GM12878 (cell line): Measurements from ENCODE around the gene ADAMTS6. TPM values are rescaled to one million over a fixed set of nuclear protein-coding genes. Genes with fewer than 3 reads are reported as not detected.

Experiments used
- ATAC-seq: fragments of 200-7000 bp; cut with Tn5 transposase; 3 replicates; pipeline ENCODE4 v1.9.1; 2020; ENCODE audit warnings: mild to moderate bottlenecking, moderate library complexity
- BruUV-seq: library from RNA; stranded (reverse); fragments of 400-500 nt; replicated peaks from 2 replicates; lab custom pipeline; 2021; lab: Mats Ljungman, UMichigan
- CTCF ChIA-PET: fragments of 300-600 bp; sonication (Branson Sonifier 250); formaldehyde crosslinking; extraction: SDS; loops from one replicate; lab custom pipeline; 2021; ENCODE audit warnings: inconsistent platforms; lab: Yijun Ruan, JAX
- POLR2A ChIA-PET: fragments of 350-600 bp; formaldehyde crosslinking; extraction: SDS; loops from one replicate; lab custom pipeline; 2021; ENCODE audit warnings: inconsistent platforms; lab: Charles Lee
- RAD21 ChIA-PET: fragments of 300-600 bp; sonication (Branson Sonifier 250); formaldehyde crosslinking; loops from one replicate; lab custom pipeline; 2023; ENCODE audit warnings: antibody characterized with exemption; ENCODE audit not compliant: unreplicated experiment; lab: Charles Lee
- SMC1A ChIA-PET: fragments of 300-600 bp; sonication (Branson Sonifier 250); formaldehyde crosslinking; loops from one replicate; lab custom pipeline; 2023; ENCODE audit not compliant: unreplicated experiment, uncharacterized antibody; lab: Charles Lee
- DNase-seq: peaks from one replicate; pipeline ENCODE4 v3.0.0-alpha.2; 2011; ENCODE audit warnings: low read depth, low spot score
- FAIRE-seq: peaks from 3 replicates; lab custom pipeline; 2011; peaks lifted over from hg19 to GRCh38; lab: Jason Lieb, UNC
- H2AFZ ChIP-seq: 2 replicates; pipeline ENCODE4 v1.6.0; 2011; ENCODE audit warnings: low read depth, low read length, control low read depth; ENCODE audit not compliant: control insufficient read depth
- H3K27ac ChIP-seq: 2 replicates; pipeline ENCODE4 v1.5.1; 2011; ENCODE audit warnings: control low read depth; ENCODE audit not compliant: control insufficient read depth, insufficient read depth
- H3K27me3 ChIP-seq, 2 experiments: replicated peaks in 1 of 2; 2 replicates each; pipeline versions ENCODE4 v1.6.0 to v1.6.1; 2011; ENCODE audit warnings: low read length in 1 of 2; ENCODE audit not compliant: control insufficient read depth in 2 of 2, insufficient read depth in 2 of 2
- H3K36me3 ChIP-seq, 2 experiments: 2 replicates each; pipeline ENCODE4 v1.5.1; 2011; ENCODE audit warnings: low read length in 1 of 2; ENCODE audit not compliant: control insufficient read depth in 2 of 2, insufficient read depth in 2 of 2
- H3K4me1 ChIP-seq: 2 replicates; pipeline ENCODE4 v1.6.1; 2011; ENCODE audit warnings: mild to moderate bottlenecking, low read length, moderate library complexity, mixed read lengths; ENCODE audit not compliant: control insufficient read depth, insufficient read depth
- H3K4me2 ChIP-seq: 2 replicates; pipeline ENCODE4 v1.6.0; 2011; ENCODE audit warnings: control low read depth; ENCODE audit not compliant: control insufficient read depth, insufficient read depth
- H3K4me3 ChIP-seq: fragments of 200-600 bp; sonication (generic); 2 replicates; pipeline ENCODE4 v1.5.1; 2016
- H3K79me2 ChIP-seq: 2 replicates; pipeline ENCODE4 v1.6.0; 2011; ENCODE audit warnings: low read length; ENCODE audit not compliant: control insufficient read depth, insufficient read depth
- H3K9ac ChIP-seq: 2 replicates; pipeline ENCODE4 v1.8.0; 2011; ENCODE audit warnings: low read length, control low read depth, mixed read lengths; ENCODE audit not compliant: control insufficient read depth, insufficient read depth
- H3K9me3 ChIP-seq: replicated peaks from 3 replicates; pipeline ENCODE4 v1.5.1; 2011; ENCODE audit warnings: mild to moderate bottlenecking, low read length; ENCODE audit not compliant: control insufficient read depth, insufficient read depth
- H4K20me1 ChIP-seq: 2 replicates; pipeline ENCODE4 v1.6.0; 2011; ENCODE audit not compliant: control insufficient read depth, insufficient read depth
- ASH2L ChIP-seq: fragments of 300-600, 200-600 bp; sonication (generic); IDR thresholded peaks from 2 replicates; pipeline ENCODE4 v1.6.1; 2017; ENCODE audit warnings: low read depth, mild to moderate bottlenecking, borderline replicate concordance
- BCL11A ChIP-seq: IDR thresholded peaks from 2 replicates; pipeline ENCODE4 v1.6.1; 2011; ENCODE audit warnings: low read depth, low read length
- BHLHE40 ChIP-seq, 2 experiments: fragments of 450-650 bp in 1 of 2; IDR thresholded peaks; 2 replicates each; pipeline ENCODE4 v1.6.1; 2011 to 2017; ENCODE audit warnings: low read depth in 2 of 2, borderline replicate concordance in 1 of 2, improper control_type of control experiment in 1 of 2, low read length in 1 of 2, mild to moderate bottlenecking in 1 of 2
- CHD2 ChIP-seq: IDR thresholded peaks from 2 replicates; pipeline ENCODE4 v1.6.1; 2011; ENCODE audit warnings: low read depth, low read length, improper control_type of control experiment, borderline replicate concordance
- CREM ChIP-seq: IDR thresholded peaks from 2 replicates; pipeline ENCODE4 v1.6.1; 2014; ENCODE audit warnings: antibody characterized with exemption, low read depth
- JUNB ChIP-seq: IDR thresholded peaks from 2 replicates; pipeline ENCODE4 v1.6.1; 2016; ENCODE audit warnings: antibody characterized with exemption, mild to moderate bottlenecking
- LARP7 ChIP-seq: fragments of 450-650 bp; IDR thresholded peaks from 2 replicates; pipeline ENCODE4 v1.6.1; 2017; ENCODE audit warnings: mild to moderate bottlenecking
- MEF2A ChIP-seq: IDR thresholded peaks from 2 replicates; pipeline ENCODE4 v1.6.1; 2011; ENCODE audit warnings: low read depth, mild to moderate bottlenecking, low read length, moderate library complexity; ENCODE audit not compliant: insufficient read depth
- MTA3 ChIP-seq: IDR thresholded peaks from 2 replicates; pipeline ENCODE4 v1.6.1; 2012; ENCODE audit warnings: low read length, inconsistent platforms, borderline replicate concordance
- SIX5 ChIP-seq: IDR thresholded peaks from 2 replicates; pipeline ENCODE4 v1.6.1; 2011; ENCODE audit warnings: mild to moderate bottlenecking, low read depth, low read length, moderate library complexity; ENCODE audit not compliant: severe bottlenecking
- TCF12 ChIP-seq: IDR thresholded peaks from 2 replicates; pipeline ENCODE4 v1.6.1; 2011; ENCODE audit warnings: low read depth, mild to moderate bottlenecking, low read length
- ZBED1 ChIP-seq: IDR thresholded peaks from 2 replicates; pipeline ENCODE4 v1.6.1; 2016; ENCODE audit warnings: borderline replicate concordance
- WGBS: methylation state at CpG from one replicate; pipeline ENCODE4 v1.1.6; 2016; ENCODE audit warnings: low lambda C conversion rate; ENCODE audit not compliant: insufficient replicate concordance, insufficient coverage; ENCODE audit errors: missing lambda C conversion rate; 5-methylcytosine and 5-hydroxymethylcytosine counted together
- in situ Hi-C: fragments of 300-500 bp; cut with MboI; formaldehyde crosslinking; loops from 9 replicates; pipeline ENCODE4 v1.14.3; 2018; ENCODE audit warnings: mixed read lengths
- intact Hi-C: fragments of 100-400 bp; cut with micrococcal nuclease; formaldehyde crosslinking; loops from one replicate; pipeline ENCODE4 v1.14.2; 2022; ENCODE audit not compliant: unreplicated experiment
- polyA plus RNA-seq, 11 experiments: library from polyadenylated mRNA; depleted of rRNA in 4 of 11; unstranded in 6 of 11; stranded (reverse) in 5 of 11; fragments of >200 nt; fragmentation: Nextera tagmentation in 4 of 11; fragmentation: Illumina TruSeq in 1 of 11; extraction: Ambion mirVana in 4 of 11; extraction: Trizol in 1 of 11; gene quantifications; 1 replicate in 1 of 11; 2 replicates in 10 of 11; pipeline versions ENCODE4 v1.2.1 to v1.2.3, GENCODE V29; 2011 to 2016; ENCODE audit warnings: inconsistent platforms in 2 of 11, missing spikeins in 2 of 11, low read depth in 1 of 11
- total RNA-seq, 4 experiments: library from RNA; depleted of rRNA in 3 of 4; stranded (reverse); fragments of >200 nt in 3 of 4; fragmentation: Illumina TruSeq in 1 of 4; extraction: Trizol in 1 of 4; gene quantifications; 2 replicates each; pipeline versions ENCODE4 v1.2.1 to v1.2.3, GENCODE V29; 2013 to 2021

ADAMTS6 gene
- total and polyA plus RNA-seq, 10 of the 15 experiments (the other 5 are each of a cell fraction or from before 2014, with no cell fraction given): 1.1 to 12.3 (median 6.5) TPM

- no peaks in the 10 kb centered on the region for H3K79me2 ChIP-seq
- no peak overlapping the region for H3K4me2 ChIP-seq
- no peaks in the 10 kb centered on the region for H3K36me3 ChIP-seq
- no peak overlapping the region for H3K27ac ChIP-seq
- no peaks in the 10 kb centered on the region for H3K9me3 ChIP-seq
- CTCF ChIA-PET: interaction anchor here (0.8 kb wide), 1 partner anchor 94 kb away, joined by 3 read pairs; no protein-coding TSS in a partner anchor
- H3K4me1 ChIP-seq: no peaks in the 10 kb centered on the region
- FAIRE-seq (no peak), ATAC-seq (no peak), DNase-seq (no peak)
- in situ Hi-C loops (no loop called here), intact Hi-C loops (no loop called here)
- no peaks in the 10 kb centered on the region for H4K20me1 ChIP-seq
- H2AFZ ChIP-seq: no peak overlapping the region
- RAD21 ChIA-PET: no interaction called here
- POLR2A ChIA-PET: no interaction called here
- TF ChIP-seq TCF12: no peak
- TF ChIP-seq CHD2: no peak
- no peak for TF ChIP-seq SIX5
- no peak for TF ChIP-seq MTA3
- TF ChIP-seq CREM: no peak
- no peak for TF ChIP-seq BHLHE40 (IDR thresholded peaks at IDR 0.05; ENCODE audit: borderline replicate concordance in 1 of 2, low read depth in 2 of 2, low read length in 1 of 2)
- TF ChIP-seq ZBED1: no peak
- TF ChIP-seq BCL11A: no peak
- no peak for TF ChIP-seq LARP7
- SMC1A ChIA-PET: interaction anchor here (0.6 to 1.7 kb wide), 4 partner anchors 9 to 418 kb away, joined by 3 to 5 read pairs (median 3); no protein-coding TSS in a partner anchor
- BruUV-seq: no TSS peak
- H3K4me3 ChIP-seq: no peak overlapping the region
- WGBS: 46% methylated on average over 3 of the region's 3 CpGs
- no peaks in the 10 kb centered on the region for H3K27me3 ChIP-seq
- H3K9ac ChIP-seq: no peak overlapping the region
Observed at GRCh38 chr5:65390208-65390607, 91.5 kb downstream of the ADAMTS6 start.

- no peak for ATAC-seq
- intact Hi-C loops (no loop called here), in situ Hi-C loops (no loop called here)
Observed at GRCh38 chr5:65383859-65384258, 97.9 kb downstream of the ADAMTS6 start.

More at GRCh38 chr5:65383859-65384258, 97.9 kb downstream of the ADAMTS6 start:
- no peaks in the 10 kb centered on the region for H3K27me3 ChIP-seq
- H3K9ac ChIP-seq: no peak overlapping the region
- WGBS: 26% methylated on average over 7 of the region's 7 CpGs
- TF ChIP-seq ASH2L (no peak), MEF2A (no peak), JUNB (no peak)
- no peaks in the 10 kb centered on the region for H3K4me1 ChIP-seq
- no peaks in the 10 kb centered on the region for H3K36me3 ChIP-seq
- H3K79me2 ChIP-seq: no peaks in the 10 kb centered on the region
- no peak overlapping the region for H3K4me3 ChIP-seq
- DNase-seq: no peak
- ChIA-PET CTCF (no interaction called here), SMC1A (interaction anchor here (1.3 kb wide), 1 partner anchor 413 kb away, joined by 3 read pairs; no protein-coding TSS in a partner anchor), RAD21 (interaction anchor here (1.0 kb wide), 1 partner anchor 423 kb away, joined by 4 read pairs; no protein-coding TSS in a partner anchor), POLR2A (no interaction called here)
- no peak overlapping the region for H2AFZ ChIP-seq
- H4K20me1 ChIP-seq: no peaks in the 10 kb centered on the region
- no peak for FAIRE-seq
- no peaks in the 10 kb centered on the region for H3K9me3 ChIP-seq
- H3K27ac ChIP-seq: no peak overlapping the region
- H3K4me2 ChIP-seq: no peak overlapping the region
- no TSS peak for BruUV-seq
